Keratinocyte (primary cell): ENCODE measurements around the gene FOS. TPM values are rescaled to one million over a fixed set of nuclear protein-coding genes. Genes with fewer than 3 reads are reported as not detected.

ENCODE experiments used
- DNase-seq: peaks from one replicate; pipeline ENCODE4 v3.0.0-alpha.2; 2011; ENCODE audit warnings: low read depth, missing footprints, low spot score
- FAIRE-seq: peaks from 2 replicates; lab custom pipeline; 2011; peaks lifted over from hg19 to GRCh38; lab: Jason Lieb, UNC
- H2AFZ ChIP-seq: 2 replicates; pipeline ENCODE4 v1.6.0; 2012; ENCODE audit warnings: low read length, control low read depth, inconsistent platforms; ENCODE audit not compliant: control insufficient read depth
- H3K27ac ChIP-seq: 2 replicates; pipeline ENCODE4 v1.5.1; 2011; ENCODE audit warnings: low read length; ENCODE audit not compliant: control insufficient read depth, insufficient read depth
- H3K27me3 ChIP-seq: 3 replicates; pipeline ENCODE4 v1.6.0; 2011; ENCODE audit warnings: low read length; ENCODE audit not compliant: control insufficient read depth, insufficient read depth; ENCODE audit errors: extremely low read depth
- H3K36me3 ChIP-seq, 2 experiments: 2 replicates in 1 of 2; 3 replicates in 1 of 2; pipeline ENCODE4 v1.5.1; 2011; ENCODE audit warnings: low read length in 2 of 2, mild to moderate bottlenecking in 1 of 2; ENCODE audit not compliant: control insufficient read depth in 2 of 2, insufficient read depth in 2 of 2; ENCODE audit errors: extremely low read depth in 1 of 2
- H3K4me1 ChIP-seq: 3 replicates; pipeline ENCODE4 v1.5.1; 2011; ENCODE audit warnings: low read length; ENCODE audit not compliant: control insufficient read depth, insufficient read depth; ENCODE audit errors: extremely low read depth
- H3K4me2 ChIP-seq: 3 replicates; pipeline ENCODE4 v1.6.0; 2011; ENCODE audit warnings: low read depth, low read length; ENCODE audit not compliant: control insufficient read depth, insufficient read depth; ENCODE audit errors: extremely low read depth
- H3K4me3 ChIP-seq, 3 experiments: fragments of 200-600 bp in 1 of 3; sonication (generic) in 1 of 3; 2 replicates in 2 of 3; 3 replicates in 1 of 3; pipeline ENCODE4 v1.5.1; 2011 to 2016; ENCODE audit warnings: low read length in 3 of 3, mild to moderate bottlenecking in 3 of 3, control low read depth in 2 of 3, inconsistent platforms in 1 of 3, low read depth in 1 of 3, mixed read lengths in 1 of 3, mixed run types in 1 of 3, moderate library complexity in 1 of 3; ENCODE audit not compliant: control insufficient read depth in 2 of 3, insufficient read depth in 2 of 3; ENCODE audit errors: extremely low read depth in 1 of 3
- H3K79me2 ChIP-seq: 2 replicates; pipeline ENCODE4 v1.6.0; 2012; ENCODE audit warnings: low read length; ENCODE audit not compliant: control insufficient read depth, insufficient read depth
- H3K9ac ChIP-seq: 3 replicates; pipeline ENCODE4 v1.6.0; 2011; ENCODE audit warnings: low read length; ENCODE audit not compliant: control insufficient read depth, insufficient read depth; ENCODE audit errors: extremely low read depth
- H3K9me1 ChIP-seq: 3 replicates; pipeline ENCODE4 v1.6.0; 2011; ENCODE audit warnings: low read length; ENCODE audit not compliant: control insufficient read depth, insufficient read depth; ENCODE audit errors: extremely low read depth
- H3K9me3 ChIP-seq: 2 replicates; pipeline ENCODE4 v1.5.1; 2012; ENCODE audit warnings: low read depth, low read length; ENCODE audit not compliant: control insufficient read depth
- H4K20me1 ChIP-seq: 3 replicates; pipeline ENCODE4 v1.6.0; 2011; ENCODE audit warnings: low read length; ENCODE audit not compliant: control insufficient read depth, insufficient read depth; ENCODE audit errors: extremely low read depth
- EZH2 ChIP-seq: IDR thresholded peaks from one replicate; pipeline ENCODE4 v1.6.1; 2012; ENCODE audit warnings: inconsistent platforms, mild to moderate bottlenecking, low read length, moderate library complexity
- dilution Hi-C: fragments of 300-500 bp; cut with MboI; formaldehyde crosslinking; loops from one replicate; pipeline ENCODE4 v1.7.0; 2020; ENCODE audit warnings: low sequenced_read_pairs; ENCODE audit not compliant: extremely low pct_ligation_motif_present
- polyA plus RNA-seq, 5 experiments: library from polyadenylated mRNA; depleted of rRNA in 3 of 5; stranded (reverse) in 3 of 5; stranded (forward) in 1 of 5; unstranded in 1 of 5; fragments of >200 nt; gene quantifications; 1 replicate in 1 of 5; 2 replicates in 3 of 5; 3 replicates in 1 of 5; pipeline versions ENCODE4 v1.2.1 to v1.2.3, GENCODE V29; 2011 to 2012; ENCODE audit warnings: missing spikeins in 2 of 5, low read depth in 1 of 5, low replicate concordance in 1 of 5
- TF ChIP-seq, protein P1 (sequence below), 3 experiments: IDR thresholded peaks in 1 of 3; conservative IDR thresholded peaks in 1 of 3; optimal IDR thresholded peaks in 1 of 3; 2 replicates in 2 of 3; 3 replicates in 1 of 3; pipeline versions ENCODE3 to v1.5.1; 2011; ENCODE audit warnings: low read length in 3 of 3, mild to moderate bottlenecking in 3 of 3, moderate library complexity in 2 of 3, control low read depth in 1 of 3, inconsistent platforms in 1 of 3; ENCODE audit not compliant: insufficient read depth in 2 of 3; ENCODE audit errors: extremely low read depth in 1 of 3

FOS gene
- polyA plus RNA-seq, 1 donor (not counting 4 experiments of a cell fraction or from before 2014, with no cell fraction given): 121 TPM

DNA sequence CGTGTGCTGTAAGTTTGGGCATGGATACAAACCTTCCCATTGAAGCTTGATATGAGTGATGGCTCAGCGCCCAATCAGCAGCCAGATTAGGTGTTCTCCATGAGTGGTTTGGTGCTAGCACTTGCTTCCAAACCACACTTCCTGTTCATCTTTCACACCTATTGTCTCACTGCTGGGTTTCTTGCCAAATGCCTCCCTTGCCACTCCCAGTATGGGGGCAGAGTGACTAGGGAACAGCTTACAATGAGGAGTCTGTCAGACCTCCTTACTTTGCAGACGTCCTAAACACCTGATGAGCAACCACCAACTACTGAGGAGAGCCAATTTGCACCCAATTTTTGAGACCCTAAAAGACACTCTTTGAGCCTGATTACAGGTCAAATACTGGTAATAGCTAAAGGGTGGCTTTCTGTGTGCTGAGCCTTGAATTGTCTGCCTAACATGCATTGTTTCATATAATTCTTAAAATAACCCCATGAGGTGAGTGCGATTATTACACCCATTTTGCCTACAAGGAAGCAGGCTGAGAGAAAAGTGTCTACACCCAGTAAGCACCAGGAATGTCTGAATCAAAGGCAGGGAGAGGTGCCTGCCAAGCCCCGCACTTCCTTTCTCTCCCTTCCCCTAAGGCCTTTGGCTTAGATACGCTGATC is 48.4 kb upstream of the FOS start:
- TF ChIP-seq EZH2: no peak
- TF ChIP-seq, protein P1, sequence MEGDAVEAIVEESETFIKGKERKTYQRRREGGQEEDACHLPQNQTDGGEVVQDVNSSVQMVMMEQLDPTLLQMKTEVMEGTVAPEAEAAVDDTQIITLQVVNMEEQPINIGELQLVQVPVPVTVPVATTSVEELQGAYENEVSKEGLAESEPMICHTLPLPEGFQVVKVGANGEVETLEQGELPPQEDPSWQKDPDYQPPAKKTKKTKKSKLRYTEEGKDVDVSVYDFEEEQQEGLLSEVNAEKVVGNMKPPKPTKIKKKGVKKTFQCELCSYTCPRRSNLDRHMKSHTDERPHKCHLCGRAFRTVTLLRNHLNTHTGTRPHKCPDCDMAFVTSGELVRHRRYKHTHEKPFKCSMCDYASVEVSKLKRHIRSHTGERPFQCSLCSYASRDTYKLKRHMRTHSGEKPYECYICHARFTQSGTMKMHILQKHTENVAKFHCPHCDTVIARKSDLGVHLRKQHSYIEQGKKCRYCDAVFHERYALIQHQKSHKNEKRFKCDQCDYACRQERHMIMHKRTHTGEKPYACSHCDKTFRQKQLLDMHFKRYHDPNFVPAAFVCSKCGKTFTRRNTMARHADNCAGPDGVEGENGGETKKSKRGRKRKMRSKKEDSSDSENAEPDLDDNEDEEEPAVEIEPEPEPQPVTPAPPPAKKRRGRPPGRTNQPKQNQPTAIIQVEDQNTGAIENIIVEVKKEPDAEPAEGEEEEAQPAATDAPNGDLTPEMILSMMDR (optimal IDR thresholded peaks at IDR 0.05 in 1 of 3, IDR thresholded peaks at IDR 0.05 in 1 of 3, conservative IDR thresholded peaks at IDR 0.05 in 1 of 3; ENCODE audit: extremely low read depth in 1 of 3, insufficient read depth in 2 of 3, low read length in 3 of 3): peak in 2 of 3 experiments; percentile 30 to 58
- Histone ChIP-seq H3K4me1 (peaks cover 36% of the 10 kb centered on the region), H3K36me3 (no peaks in the 10 kb centered on the region), H3K79me2 (no peaks in the 10 kb centered on the region), H3K27me3 (no peaks in the 10 kb centered on the region), H4K20me1 (no peaks in the 10 kb centered on the region), H3K27ac (peak overlapping the region; percentile 95), H3K4me3 (peak overlapping the region in 1 of 3 experiments; percentile 18), H2AFZ (peak overlapping the region; percentile 40), H3K9ac (peak overlapping the region; percentile 57), H3K9me1 (no peaks in the 10 kb centered on the region), H3K4me2 (peak overlapping the region; percentile 67), H3K9me3 (no peaks in the 10 kb centered on the region)
- FAIRE-seq (peak; percentile 100), DNase-seq (peak; percentile 79)
- dilution Hi-C loops: no loop called here

DNA sequence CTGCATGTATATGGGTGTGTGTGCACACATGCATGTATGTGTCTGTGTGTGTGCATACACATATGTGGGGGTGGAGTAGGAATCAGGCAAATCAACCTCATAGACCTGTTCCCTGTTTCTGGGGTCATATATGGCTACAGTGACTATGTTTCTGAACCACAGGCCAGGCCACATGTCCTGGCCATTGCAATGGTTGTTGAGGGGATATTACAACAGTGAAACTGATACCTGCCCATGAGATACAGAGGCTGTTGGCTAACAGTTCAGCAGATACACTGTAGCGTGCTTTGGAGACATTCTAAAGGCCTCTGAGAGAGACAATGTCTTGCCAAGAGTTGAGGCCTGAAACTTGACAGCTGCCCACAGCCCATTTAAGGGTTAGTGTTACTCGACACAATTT is 47.3 kb upstream of the FOS start:
- no peaks in the 10 kb centered on the region for H3K9me1 ChIP-seq
- FAIRE-seq (peak; percentile 36), DNase-seq (no peak)
- H3K4me3 ChIP-seq: no peak overlapping the region
- peaks cover 36% of the 10 kb centered on the region for H3K4me1 ChIP-seq
- H4K20me1 ChIP-seq: no peaks in the 10 kb centered on the region
- peak overlapping the region; percentile 55 for H3K9ac ChIP-seq
- peak overlapping the region; percentile 95 for H3K27ac ChIP-seq
- no peak for TF ChIP-seq EZH2
- TF ChIP-seq, protein P1 (optimal IDR thresholded peaks at IDR 0.05 in 1 of 3, IDR thresholded peaks at IDR 0.05 in 1 of 3, conservative IDR thresholded peaks at IDR 0.05 in 1 of 3; ENCODE audit: extremely low read depth in 1 of 3, insufficient read depth in 2 of 3, low read length in 3 of 3): no peak
- H3K79me2 ChIP-seq: no peaks in the 10 kb centered on the region
- no peaks in the 10 kb centered on the region for H3K36me3 ChIP-seq
- dilution Hi-C loops: no loop called here
- no peaks in the 10 kb centered on the region for H3K27me3 ChIP-seq
- H3K4me2 ChIP-seq: peak overlapping the region; percentile 67
- peak overlapping the region; percentile 34 for H2AFZ ChIP-seq
- no peaks in the 10 kb centered on the region for H3K9me3 ChIP-seq
